HepG2 (cell line): Measurements from ENCODE around the gene YKT6. TPM values are rescaled to one million over a fixed set of nuclear protein-coding genes. Genes with fewer than 3 reads are reported as not detected.
A peak's percentile ranks its signal among the peaks of the same experiment; 100 is the strongest.

Source experiments
- CREBL2 ChIP-seq: sonication (generic); formaldehyde crosslinking; IDR thresholded peaks from 2 replicates; pipeline ENCODE4 v1.8.1; 2023; ENCODE audit warnings: missing genetic modification reagents, mild to moderate bottlenecking, borderline replicate concordance
- FOXJ3 ChIP-seq: sonication (generic); formaldehyde crosslinking; IDR thresholded peaks from 2 replicates; pipeline ENCODE4 v1.4.0; 2020; ENCODE audit warnings: missing genetic modification reagents, mild to moderate bottlenecking, borderline replicate concordance
- KDM5B ChIP-seq: sonication (generic); formaldehyde crosslinking; IDR thresholded peaks from 2 replicates; pipeline ENCODE4 v1.4.0; 2020; ENCODE audit warnings: missing genetic modification reagents, mild to moderate bottlenecking, borderline replicate concordance
- MTERF4 ChIP-seq: sonication (generic); formaldehyde crosslinking; IDR thresholded peaks from 2 replicates; pipeline ENCODE4 v1.8.0; 2023; ENCODE audit warnings: mild to moderate bottlenecking, missing genetic modification reagents
- MYPOP ChIP-seq: sonication (generic); formaldehyde crosslinking; IDR thresholded peaks from 2 replicates; pipeline ENCODE4 v1.8.1; 2023; ENCODE audit warnings: mild to moderate bottlenecking, moderate library complexity, missing genetic modification reagents
- NPAS2 ChIP-seq: sonication (generic); formaldehyde crosslinking; IDR thresholded peaks from 2 replicates; pipeline ENCODE4 v1.8.0; 2022; ENCODE audit warnings: mild to moderate bottlenecking, missing genetic modification reagents, borderline replicate concordance
- PHB2 ChIP-seq: fragments of 450-650 bp; IDR thresholded peaks from 2 replicates; pipeline ENCODE4 v1.6.1; 2018; ENCODE audit not compliant: partially characterized antibody
- POLR2AphosphoS5 ChIP-seq: IDR thresholded peaks from 2 replicates; pipeline ENCODE4 v1.6.1; 2012; ENCODE audit warnings: low read depth, low read length
- SKIL ChIP-seq: sonication (generic); formaldehyde crosslinking; IDR thresholded peaks from 2 replicates; pipeline ENCODE4 v1.8.0; 2022; ENCODE audit warnings: missing genetic modification reagents, mild to moderate bottlenecking, moderate library complexity, borderline replicate concordance
- TGIF2 ChIP-seq: IDR thresholded peaks from 2 replicates; pipeline ENCODE4 v1.6.1; 2016; ENCODE audit warnings: control low read depth, missing compliant biosample characterization
- ZBTB3 ChIP-seq: sonication (generic); formaldehyde crosslinking; IDR thresholded peaks from 2 replicates; pipeline ENCODE4 v1.4.0; 2020; ENCODE audit warnings: low read depth, mild to moderate bottlenecking, moderate library complexity, missing genetic modification reagents, borderline replicate concordance
- ZNF292 ChIP-seq: sonication (generic); formaldehyde crosslinking; IDR thresholded peaks from 2 replicates; pipeline ENCODE4 v1.8.1; 2022; ENCODE audit warnings: mild to moderate bottlenecking, low read depth, missing genetic modification reagents, borderline replicate concordance
- ZNF333 ChIP-seq: sonication (generic); formaldehyde crosslinking; IDR thresholded peaks from 2 replicates; pipeline ENCODE4 v1.4.0; 2020; ENCODE audit warnings: mild to moderate bottlenecking, missing genetic modification reagents, borderline replicate concordance
- ZNF441 ChIP-seq: sonication (generic); formaldehyde crosslinking; IDR thresholded peaks from 2 replicates; pipeline ENCODE4 v1.7.0; 2021; ENCODE audit warnings: missing genetic modification reagents, borderline replicate concordance
- ZNF484 ChIP-seq: sonication (generic); formaldehyde crosslinking; IDR thresholded peaks from 2 replicates; pipeline ENCODE4 v1.5.1; 2020; ENCODE audit warnings: mild to moderate bottlenecking, low read depth, missing genetic modification reagents, borderline replicate concordance
- ZNF549 ChIP-seq: sonication (generic); formaldehyde crosslinking; IDR thresholded peaks from 2 replicates; pipeline ENCODE4 v1.5.0; 2020; ENCODE audit warnings: missing genetic modification reagents
- ZNF616 ChIP-seq: sonication (generic); formaldehyde crosslinking; IDR thresholded peaks from 2 replicates; pipeline ENCODE4 v1.5.0; 2020; ENCODE audit warnings: low read depth, mild to moderate bottlenecking, missing genetic modification reagents
- ZNF691 ChIP-seq: sonication (generic); formaldehyde crosslinking; IDR thresholded peaks from 2 replicates; pipeline ENCODE4 v1.4.0; 2020; ENCODE audit warnings: missing genetic modification reagents, low read depth, mild to moderate bottlenecking, borderline replicate concordance
- ZNF790 ChIP-seq: sonication (generic); formaldehyde crosslinking; IDR thresholded peaks from 2 replicates; pipeline ENCODE4 v1.8.0; 2022; ENCODE audit warnings: missing genetic modification reagents, mild to moderate bottlenecking, borderline replicate concordance
- ZNF841 ChIP-seq: sonication (generic); formaldehyde crosslinking; IDR thresholded peaks from 2 replicates; pipeline ENCODE4 v1.8.1; 2023; ENCODE audit warnings: missing genetic modification reagents, borderline replicate concordance
- ZSCAN20 ChIP-seq: sonication (generic); formaldehyde crosslinking; IDR thresholded peaks from 2 replicates; pipeline ENCODE4 v1.4.0; 2020; ENCODE audit warnings: missing genetic modification reagents, mild to moderate bottlenecking, borderline replicate concordance
- ZSCAN9 ChIP-seq: IDR thresholded peaks from 2 replicates; pipeline ENCODE4 v1.6.1; 2016; ENCODE audit warnings: borderline replicate concordance
- polyA plus RNA-seq, 8 experiments: library from polyadenylated mRNA; depleted of rRNA in 3 of 8; stranded (reverse) in 7 of 8; unstranded in 1 of 8; fragments of >200 nt; fragmentation: Illumina TruSeq in 4 of 8; extraction: Trizol in 4 of 8; gene quantifications; 2 replicates each; pipeline versions ENCODE4 v1.2.1 to v1.2.3, GENCODE V29; 2011 to 2016; ENCODE audit warnings: low read depth in 4 of 8, missing spikeins in 1 of 8, mixed read lengths in 1 of 8; ENCODE audit not compliant: insufficient read depth in 1 of 8
- total RNA-seq, 5 experiments: library from RNA; depleted of rRNA; stranded (reverse); fragments of >200 nt; fragmentation: Illumina TruSeq; extraction: Trizol; gene quantifications; 2 replicates each; pipeline ENCODE4 v1.2.3, GENCODE V29; 2016; ENCODE audit warnings: low read depth in 1 of 5

The YKT6 gene
- total and polyA plus RNA-seq, 2 of the 13 experiments (the other 11 are each of a cell fraction or from before 2014, with no cell fraction given) = 52.2 to 60.3 TPM

GRCh38 chr7:44221231-44221791 lies 20.5 kb downstream of the YKT6 start (continued):
- no peak for TF ChIP-seq MTERF4 (CRISPR knock-in tag)
- TF ChIP-seq KDM5B (CRISPR knock-in tag) = peak; percentile 91
- no peak for TF ChIP-seq PHB2
- no peak; the same call in 1 of the 2 replicates for TF ChIP-seq FOXJ3
- TF ChIP-seq ZNF790 (CRISPR knock-in tag) = no peak
- TF ChIP-seq ZNF292 (CRISPR knock-in tag) = 0 out of 2 replicates have a peak, but pooled peaks have one; percentile 68
- no peak for TF ChIP-seq POLR2AphosphoS5
- TF ChIP-seq SKIL = no peak
- peak; percentile 95; the same call in 1 of the 2 replicates for TF ChIP-seq CREBL2 (CRISPR knock-in tag)
- TF ChIP-seq ZSCAN20 = 0 out of 2 replicates have a peak, but pooled peaks have one; percentile 59
- no peak; the same call in 1 of the 2 replicates for TF ChIP-seq ZNF333 (CRISPR knock-in tag)
- no peak for TF ChIP-seq ZNF484 (CRISPR knock-in tag)
- TF ChIP-seq ZNF841 (CRISPR knock-in tag) = no peak; the same call in 1 of the 2 replicates
- TF ChIP-seq ZNF691 (CRISPR knock-in tag) = 0 out of 2 replicates have a peak, but pooled peaks have one; percentile 26
- 0 out of 2 replicates have a peak, but pooled peaks have one; percentile 26 for TF ChIP-seq ZBTB3 (CRISPR knock-in tag)
- TF ChIP-seq ZNF616 (CRISPR knock-in tag) = peak; percentile 90
- TF ChIP-seq ZNF549 = no peak
- peak; percentile 62; the same call in 1 of the 2 replicates for TF ChIP-seq MYPOP
- no peak; the same call in 1 of the 2 replicates for TF ChIP-seq ZNF441 (CRISPR knock-in tag)
- TF ChIP-seq TGIF2 (CRISPR knock-in tag) = no peak
- TF ChIP-seq ZSCAN9 (CRISPR knock-in tag) = 0 out of 2 replicates have a peak, but pooled peaks have one; percentile 67
- TF ChIP-seq NPAS2 (CRISPR knock-in tag) = no peak
